NCI-H2081 treated with DMSO at 0.1 percent for 48 hours (cell line): ENCODE data around the gene TMEM169.

Experiments used
- DNase-seq: peaks from one replicate; lab custom pipeline; 2025; lab: John Stamatoyannopoulos, UW

The TMEM169 gene

GRCh38 chr2:216104691-216105090 lies 23.0 kb downstream of the TMEM169 start:
- no peak for DNase-seq

DNA sequence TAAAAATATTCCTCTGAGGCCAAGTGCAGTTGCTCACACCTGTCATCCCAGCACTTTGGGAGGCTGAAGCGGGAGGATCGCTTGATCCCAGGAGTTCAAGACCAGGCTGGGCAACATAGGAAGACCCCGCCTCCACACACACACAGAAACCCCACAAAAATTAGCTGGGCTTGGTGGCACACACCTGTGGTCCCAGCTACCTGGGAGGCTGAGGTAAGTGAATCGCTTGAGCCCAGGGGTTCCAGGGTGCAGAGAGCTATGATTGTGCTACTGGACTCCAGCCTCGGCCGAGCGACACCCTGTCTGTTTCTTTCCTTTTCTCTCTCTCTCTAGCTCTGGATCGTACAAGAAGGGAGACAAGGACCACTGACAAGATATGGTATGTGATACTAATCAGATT lies 25.6 kb downstream of the TMEM169 start:
- DNase-seq = no peak

GRCh38 chr2:216107760-216108159 lies 26.0 kb downstream of the TMEM169 start:
- DNase-seq = no peak

- DNase-seq = no peak
These were observed 26.7 kb downstream of the TMEM169 start for GRCh38 chr2:216108310-216108966.

GRCh38 chr2:216108967-216109921 lies 27.5 kb downstream of the TMEM169 start, which contains the start of gene XRCC5:
TSS of gene XRCC5 (plus strand) at chr2:216109348. CDS start at chr2:216109437, 89 bp downstream.
- DNase-seq = peak; percentile 85

GRCh38 chr2:216109962-216110614 lies 28.4 kb downstream of the TMEM169 start:
- DNase-seq = no peak

GRCh38 chr2:216110620-216111019 lies 28.9 kb downstream of the TMEM169 start:
- no peak for DNase-seq

GRCh38 chr2:216111122-216111521 lies 29.4 kb downstream of the TMEM169 start:
- DNase-seq = no peak

- DNase-seq = no peak
These were observed 31.2 kb downstream of the TMEM169 start for GRCh38 chr2:216112926-216113325.

DNA sequence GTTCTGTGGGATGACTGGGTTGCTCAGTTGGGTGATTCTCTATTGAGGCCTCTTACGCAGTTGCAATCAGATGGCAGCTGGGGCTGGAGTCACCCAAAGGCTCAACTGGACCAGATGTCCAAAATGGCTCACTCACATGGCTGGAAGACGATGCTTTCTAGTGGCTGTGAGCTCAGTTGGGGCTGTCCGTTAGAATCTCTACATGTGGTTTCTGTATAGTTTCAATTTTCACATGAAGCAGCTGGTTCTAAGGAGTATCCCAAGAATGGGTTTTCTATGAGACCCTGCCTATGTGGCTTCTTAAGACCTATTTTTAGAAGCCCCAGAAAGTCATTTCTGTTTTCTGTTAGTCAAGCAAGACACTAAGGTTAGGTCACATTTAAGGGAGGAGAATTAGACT lies 31.9 kb downstream of the TMEM169 start:
- DNase-seq = no peak

GRCh38 chr2:216114382-216114713 lies 32.6 kb downstream of the TMEM169 start:
- DNase-seq = no peak

DNA sequence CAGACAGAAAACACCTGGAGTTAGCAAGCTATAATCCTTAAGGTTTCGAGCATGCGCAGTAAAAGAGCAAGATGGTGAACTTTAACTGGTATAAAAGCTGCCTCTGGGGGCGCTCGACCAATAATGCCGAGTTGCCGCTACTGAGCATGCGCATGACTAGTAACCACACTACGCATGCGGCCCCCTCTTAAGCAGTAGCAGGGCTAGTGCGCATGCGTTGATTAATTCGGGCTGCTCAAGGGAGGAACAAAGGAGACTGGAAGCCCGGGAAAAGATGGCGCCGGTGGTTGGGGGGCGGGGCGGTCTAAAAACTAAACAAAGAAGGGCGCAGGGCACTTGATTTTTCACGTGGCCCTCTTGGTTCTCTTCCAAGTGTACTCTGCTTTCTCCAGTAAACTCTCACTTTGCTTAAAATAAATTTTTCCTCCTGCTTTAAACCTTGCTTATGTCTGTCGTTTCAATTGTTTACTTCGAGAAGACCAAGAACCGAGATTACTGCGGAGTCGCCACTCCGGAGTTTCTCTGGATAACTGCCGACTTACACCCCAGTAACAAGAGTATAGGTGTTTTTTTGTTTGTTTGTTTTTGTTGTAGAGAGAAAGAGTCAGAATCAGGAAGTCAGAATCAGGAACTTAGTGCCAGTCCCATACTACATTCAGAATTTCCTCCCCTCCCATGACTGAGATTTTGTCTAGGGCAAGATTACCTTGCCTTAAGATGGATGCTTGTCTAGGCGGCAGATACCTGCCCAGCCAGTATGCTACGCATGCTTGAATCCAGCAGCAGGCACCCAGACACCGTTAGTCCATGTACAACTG lies 33.2 kb downstream of the TMEM169 start:
- DNase-seq = peak; percentile 95

GRCh38 chr2:216116418-216116817 lies 34.7 kb downstream of the TMEM169 start:
- DNase-seq = no peak

DNA sequence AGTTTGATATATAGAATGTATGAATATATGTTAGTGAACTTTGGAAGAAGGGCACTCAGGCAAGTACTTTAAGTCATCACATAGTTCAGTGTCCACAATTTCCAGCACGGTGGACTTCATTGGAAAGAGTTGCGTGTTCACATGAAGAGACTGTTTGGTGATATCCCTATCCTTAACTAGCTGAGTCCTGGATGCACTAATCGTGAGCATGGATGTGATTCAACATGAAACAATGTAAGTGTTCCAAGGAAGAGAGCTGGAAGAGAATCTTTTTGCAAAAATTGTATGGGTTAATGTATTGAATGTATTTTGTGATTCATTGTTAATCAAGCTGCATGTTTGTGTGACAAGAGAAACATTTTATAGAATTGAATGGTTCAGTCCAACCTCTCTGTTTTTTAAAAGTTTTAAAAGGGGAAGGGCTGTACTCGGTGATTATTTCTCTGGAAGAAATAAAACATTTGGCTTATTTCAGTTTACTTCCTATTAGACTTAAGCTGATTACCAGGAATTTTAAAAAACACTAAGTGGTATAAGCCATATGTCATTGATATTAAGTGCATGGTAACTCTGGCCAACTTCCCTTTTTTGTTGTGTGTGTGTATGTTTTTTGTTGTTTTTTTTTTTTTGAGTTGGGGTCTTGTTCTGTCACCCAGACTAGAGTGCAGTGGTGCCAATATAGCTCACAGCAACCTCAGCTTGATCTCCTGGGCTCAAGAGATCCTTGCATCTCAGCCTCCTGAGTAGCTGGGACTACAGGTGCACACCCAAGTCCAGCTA lies 36.0 kb downstream of the TMEM169 start:
- no peak for DNase-seq

- no peak for DNase-seq
These were observed 36.8 kb downstream of the TMEM169 start for GRCh38 chr2:216118474-216118873.

- no peak for DNase-seq
These were observed 37.4 kb downstream of the TMEM169 start for GRCh38 chr2:216119146-216119545.

DNA sequence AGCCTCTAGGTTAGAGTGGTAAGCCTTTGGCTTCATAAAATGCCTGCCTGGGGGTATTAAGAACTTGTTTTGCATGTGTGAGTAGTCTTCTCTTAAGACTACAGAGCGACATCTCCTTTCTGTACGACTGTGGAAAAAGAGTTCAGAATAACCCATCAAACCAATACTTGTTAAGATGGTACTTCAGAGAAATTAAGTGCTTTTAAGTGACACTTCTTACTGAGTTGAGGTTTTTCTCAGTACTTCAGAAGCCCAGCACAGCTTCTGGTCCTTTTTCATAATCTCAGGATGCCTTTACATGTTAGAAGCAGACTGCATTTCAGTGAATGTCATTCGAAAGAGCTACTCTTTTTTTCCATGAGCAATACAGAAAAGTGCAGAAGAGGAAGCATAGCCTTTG lies 38.3 kb downstream of the TMEM169 start:
- no peak for DNase-seq

- DNase-seq = no peak
These were observed 39.5 kb downstream of the TMEM169 start for GRCh38 chr2:216121255-216121654.

DNA sequence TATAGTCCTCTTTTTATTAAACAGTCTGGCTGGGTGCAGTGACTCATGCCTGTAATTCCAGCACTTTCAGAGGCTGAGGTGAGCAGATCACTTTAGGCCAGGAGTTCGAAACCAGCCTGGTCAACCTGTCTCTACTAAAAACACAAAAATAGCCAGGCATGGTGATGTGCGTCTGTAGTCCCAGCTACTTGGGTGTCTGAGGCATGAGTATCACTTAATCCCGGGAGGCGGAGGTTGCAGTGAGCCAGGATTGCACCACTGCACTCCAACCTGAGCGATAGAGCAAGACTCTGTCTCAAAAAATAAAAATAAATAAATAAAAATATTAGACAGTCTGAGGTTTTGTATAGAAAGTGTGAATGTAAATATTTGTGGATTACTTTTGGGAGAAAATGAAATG lies 45.2 kb downstream of the TMEM169 start:
- DNase-seq = no peak

GRCh38 chr2:216130346-216130971 lies 48.7 kb downstream of the TMEM169 start:
- DNase-seq = no peak
